Measurements from ENCODE around the gene SLC25A19. TPM values are rescaled to one million over a fixed set of nuclear protein-coding genes. Genes with fewer than 3 reads are reported as not detected.

Gene SLC25A19
- total RNA-seq, 1 experiment from 2014 or later, result 29.0 TPM

DNA sequence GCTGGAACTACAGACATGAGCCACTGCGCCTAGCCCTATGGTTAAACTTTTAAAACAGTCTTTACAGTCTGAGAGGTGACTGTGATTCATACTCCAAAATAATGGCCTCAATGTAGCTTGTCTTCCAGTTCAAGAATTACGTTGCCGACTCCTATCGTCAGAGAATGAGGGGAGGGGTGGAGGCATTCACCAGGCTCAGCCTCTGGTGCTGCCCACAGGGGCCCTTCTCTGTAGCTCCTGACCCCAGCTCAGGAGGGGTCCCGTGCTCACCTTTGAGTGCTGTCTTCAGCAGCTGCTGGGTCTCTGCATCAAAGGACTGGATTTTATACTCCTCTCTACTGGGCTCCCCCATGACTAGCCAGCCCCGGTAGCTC, 19.4 kb downstream of the SLC25A19 start:
- no peak for ATAC-seq
- intact Hi-C loops (cut with micrococcal nuclease; ENCODE audit: unreplicated experiment), result no loop called here

DNA sequence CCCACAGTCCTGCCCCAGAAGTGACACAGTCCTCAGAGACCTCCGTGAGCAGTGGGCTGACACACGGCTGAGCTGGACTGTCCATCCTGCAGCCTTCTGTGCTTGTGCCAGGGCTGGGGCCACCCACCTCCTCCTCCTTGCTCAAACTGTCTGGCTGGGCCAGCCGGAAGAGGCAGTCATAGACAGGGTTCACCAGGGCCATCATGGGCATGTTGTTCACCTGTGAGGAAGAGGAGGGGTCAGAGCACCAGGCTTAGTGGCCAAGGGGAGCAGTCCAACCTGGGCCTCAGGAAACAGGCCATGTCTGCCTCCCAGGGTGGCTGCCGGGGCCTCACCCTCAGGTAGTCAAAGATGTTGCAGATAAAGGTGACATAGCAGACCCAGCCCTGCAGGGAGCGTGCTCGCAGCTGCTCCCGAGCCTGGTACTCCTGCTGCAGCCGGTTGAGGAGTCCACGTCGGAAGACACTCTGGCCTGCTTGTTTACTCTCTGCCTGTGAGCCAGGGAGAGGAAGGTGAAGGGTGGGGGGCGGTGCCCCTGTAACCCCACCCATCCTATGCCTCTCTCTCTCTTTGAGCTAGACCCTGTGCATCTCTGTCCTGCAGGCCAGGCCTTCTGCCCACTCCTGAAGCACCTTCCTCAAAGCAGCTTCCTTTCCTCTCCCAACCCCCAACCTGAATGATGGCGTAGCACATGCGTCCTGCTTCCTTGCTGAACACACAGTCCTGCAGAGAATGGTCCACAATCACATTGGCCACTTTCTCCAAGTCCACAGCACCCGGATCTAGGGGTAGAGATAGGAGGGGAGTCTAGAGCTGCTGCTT, 21.6 kb downstream of the SLC25A19 start:
- intact Hi-C loops (cut with micrococcal nuclease; ENCODE audit: unreplicated experiment) (no loop called here), in situ Hi-C loops (cut with HindIII; ENCODE audit: low pct_unique_long_range_greater_than_20kb, low sequenced_read_pairs) (no loop called here)
- Histone ChIP-seq H3K27me3 (ENCODE audit: control insufficient read depth, insufficient read depth, low read length) (no peaks in the 10 kb centered on the region), H3K4me3 (ENCODE audit: low read depth in 2 of 2, low read length in 2 of 2) (no peak overlapping the region), H3K4me1 (ENCODE audit: control insufficient read depth, insufficient read depth, low read length) (peaks cover 42% of the 10 kb centered on the region), H3K9me3 (ENCODE audit: control insufficient read depth, insufficient read depth, low read depth, low read length) (no peaks in the 10 kb centered on the region), H3K27ac (ENCODE audit: low read length) (peak overlapping the region; percentile 44; the same call in 1 of the 2 replicates), H3K36me3 (ENCODE audit: control insufficient read depth, insufficient read depth, low read length) (0 out of 2 replicates have a peak, but pooled peaks cover 7% of the 10 kb centered on the region)
- peak; percentile 26 for ATAC-seq
- BruUV-seq (replicated peaks), result no TSS peak
- POLR2A ChIA-PET, result no interaction called here
- TF ChIP-seq, protein P1, sequence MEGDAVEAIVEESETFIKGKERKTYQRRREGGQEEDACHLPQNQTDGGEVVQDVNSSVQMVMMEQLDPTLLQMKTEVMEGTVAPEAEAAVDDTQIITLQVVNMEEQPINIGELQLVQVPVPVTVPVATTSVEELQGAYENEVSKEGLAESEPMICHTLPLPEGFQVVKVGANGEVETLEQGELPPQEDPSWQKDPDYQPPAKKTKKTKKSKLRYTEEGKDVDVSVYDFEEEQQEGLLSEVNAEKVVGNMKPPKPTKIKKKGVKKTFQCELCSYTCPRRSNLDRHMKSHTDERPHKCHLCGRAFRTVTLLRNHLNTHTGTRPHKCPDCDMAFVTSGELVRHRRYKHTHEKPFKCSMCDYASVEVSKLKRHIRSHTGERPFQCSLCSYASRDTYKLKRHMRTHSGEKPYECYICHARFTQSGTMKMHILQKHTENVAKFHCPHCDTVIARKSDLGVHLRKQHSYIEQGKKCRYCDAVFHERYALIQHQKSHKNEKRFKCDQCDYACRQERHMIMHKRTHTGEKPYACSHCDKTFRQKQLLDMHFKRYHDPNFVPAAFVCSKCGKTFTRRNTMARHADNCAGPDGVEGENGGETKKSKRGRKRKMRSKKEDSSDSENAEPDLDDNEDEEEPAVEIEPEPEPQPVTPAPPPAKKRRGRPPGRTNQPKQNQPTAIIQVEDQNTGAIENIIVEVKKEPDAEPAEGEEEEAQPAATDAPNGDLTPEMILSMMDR (IDR thresholded peaks at IDR 0.05), result no peak
- TF ChIP-seq SIN3A (IDR thresholded peaks at IDR 0.05; ENCODE audit: borderline replicate concordance, insufficient read depth, low read depth, low read length) (no peak), TCF7L2 (IDR thresholded peaks at IDR 0.05; ENCODE audit: low read depth, low read length) (no peak), POLR2AphosphoS5 (IDR thresholded peaks at IDR 0.05; ENCODE audit: low read depth, low read length) (no peak; the same call in 1 of the 2 replicates)
- TF ChIP-seq, protein P2, sequence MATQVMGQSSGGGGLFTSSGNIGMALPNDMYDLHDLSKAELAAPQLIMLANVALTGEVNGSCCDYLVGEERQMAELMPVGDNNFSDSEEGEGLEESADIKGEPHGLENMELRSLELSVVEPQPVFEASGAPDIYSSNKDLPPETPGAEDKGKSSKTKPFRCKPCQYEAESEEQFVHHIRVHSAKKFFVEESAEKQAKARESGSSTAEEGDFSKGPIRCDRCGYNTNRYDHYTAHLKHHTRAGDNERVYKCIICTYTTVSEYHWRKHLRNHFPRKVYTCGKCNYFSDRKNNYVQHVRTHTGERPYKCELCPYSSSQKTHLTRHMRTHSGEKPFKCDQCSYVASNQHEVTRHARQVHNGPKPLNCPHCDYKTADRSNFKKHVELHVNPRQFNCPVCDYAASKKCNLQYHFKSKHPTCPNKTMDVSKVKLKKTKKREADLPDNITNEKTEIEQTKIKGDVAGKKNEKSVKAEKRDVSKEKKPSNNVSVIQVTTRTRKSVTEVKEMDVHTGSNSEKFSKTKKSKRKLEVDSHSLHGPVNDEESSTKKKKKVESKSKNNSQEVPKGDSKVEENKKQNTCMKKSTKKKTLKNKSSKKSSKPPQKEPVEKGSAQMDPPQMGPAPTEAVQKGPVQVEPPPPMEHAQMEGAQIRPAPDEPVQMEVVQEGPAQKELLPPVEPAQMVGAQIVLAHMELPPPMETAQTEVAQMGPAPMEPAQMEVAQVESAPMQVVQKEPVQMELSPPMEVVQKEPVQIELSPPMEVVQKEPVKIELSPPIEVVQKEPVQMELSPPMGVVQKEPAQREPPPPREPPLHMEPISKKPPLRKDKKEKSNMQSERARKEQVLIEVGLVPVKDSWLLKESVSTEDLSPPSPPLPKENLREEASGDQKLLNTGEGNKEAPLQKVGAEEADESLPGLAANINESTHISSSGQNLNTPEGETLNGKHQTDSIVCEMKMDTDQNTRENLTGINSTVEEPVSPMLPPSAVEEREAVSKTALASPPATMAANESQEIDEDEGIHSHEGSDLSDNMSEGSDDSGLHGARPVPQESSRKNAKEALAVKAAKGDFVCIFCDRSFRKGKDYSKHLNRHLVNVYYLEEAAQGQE (IDR thresholded peaks at IDR 0.05; ENCODE audit: insufficient read depth in 1 of 2, low read depth in 2 of 2, low read length in 1 of 2), result no peak
- CTCF ChIA-PET, result interaction anchor here (0.5 to 1.2 kb wide), 2 partner anchors 27 to 55 kb away, joined by 3 to 6 read pairs; no protein-coding TSS in a partner anchor
- no peak for DNase-seq (ENCODE audit: low read depth, low spot score)

More for the DNA sequence above, 19.4 kb downstream of the SLC25A19 start:
- DNase-seq (ENCODE audit: low read depth, low spot score), result no peak
- Histone ChIP-seq H3K9me3 (ENCODE audit: control insufficient read depth, insufficient read depth, low read depth, low read length) (no peaks in the 10 kb centered on the region), H3K27ac (ENCODE audit: low read length) (peak overlapping the region; percentile 88), H3K4me3 (ENCODE audit: low read depth in 2 of 2, low read length in 2 of 2) (peak overlapping the region; percentile 81 to 93), H3K27me3 (ENCODE audit: control insufficient read depth, insufficient read depth, low read length) (no peaks in the 10 kb centered on the region), H3K36me3 (ENCODE audit: control insufficient read depth, insufficient read depth, low read length) (no peaks in the 10 kb centered on the region), H3K4me1 (ENCODE audit: control insufficient read depth, insufficient read depth, low read length) (peaks cover 41% of the 10 kb centered on the region)
- in situ Hi-C loops (cut with HindIII; ENCODE audit: low pct_unique_long_range_greater_than_20kb, low sequenced_read_pairs), result no loop called here
- TF ChIP-seq, protein P1 (IDR thresholded peaks at IDR 0.05), result no peak
- TF ChIP-seq POLR2AphosphoS5 (IDR thresholded peaks at IDR 0.05; ENCODE audit: low read depth, low read length) (no peak), TCF7L2 (IDR thresholded peaks at IDR 0.05; ENCODE audit: low read depth, low read length) (no peak), SIN3A (IDR thresholded peaks at IDR 0.05; ENCODE audit: borderline replicate concordance, insufficient read depth, low read depth, low read length) (no peak)
- TF ChIP-seq, protein P2 (IDR thresholded peaks at IDR 0.05; ENCODE audit: insufficient read depth in 1 of 2, low read depth in 2 of 2, low read length in 1 of 2), result no peak
- POLR2A ChIA-PET, result interaction anchor here (0.7 to 1.9 kb wide), 2 partner anchors 19 to 156 kb away, joined by 4 to 9 read pairs; partner anchors contain the start of gene SLC25A19
- no TSS peak for BruUV-seq (replicated peaks)
- CTCF ChIA-PET, result interaction anchor here (0.6 to 2.3 kb wide), 4 partner anchors 15 to 148 kb away, joined by 3 to 11 read pairs (median 6); partner anchors contain the start of gene SLC25A19
